Nephron progenitor cell (in vitro differentiated cells): ENCODE data around the gene AP1B1.

Experiments used
- DNase-seq: peaks from one replicate; pipeline ENCODE4 v3.0.0; 2021
- H3K27ac Mint-ChIP-seq: 2 replicates; pipeline ENCODE4 v1.8.0; 2021; ENCODE audit warnings: mild to moderate bottlenecking, moderate library complexity, mixed read lengths
- H3K27me3 Mint-ChIP-seq: 2 replicates; pipeline ENCODE4 v1.8.0; 2021; ENCODE audit warnings: mild to moderate bottlenecking, low read depth, mixed read lengths; ENCODE audit not compliant: poor library complexity
- H3K36me3 Mint-ChIP-seq: 2 replicates; pipeline ENCODE4 v1.8.0; 2021; ENCODE audit warnings: low read depth, mixed read lengths
- H3K4me1 Mint-ChIP-seq: 2 replicates; pipeline ENCODE4 v1.8.0; 2021; ENCODE audit warnings: mixed read lengths
- H3K4me3 Mint-ChIP-seq: 2 replicates; pipeline ENCODE4 v1.8.0; 2021; ENCODE audit warnings: mild to moderate bottlenecking, moderate library complexity, mixed read lengths
- H3K9me3 Mint-ChIP-seq: 2 replicates; pipeline ENCODE4 v1.8.0; 2021; ENCODE audit warnings: mild to moderate bottlenecking, moderate library complexity, mixed read lengths
- CTCF ChIP-seq: fragments of 200-600 bp; sonication (generic); IDR thresholded peaks from 2 replicates; pipeline ENCODE4 v1.5.0; 2021; ENCODE audit warnings: antibody characterized with exemption

The AP1B1 gene

DNA sequence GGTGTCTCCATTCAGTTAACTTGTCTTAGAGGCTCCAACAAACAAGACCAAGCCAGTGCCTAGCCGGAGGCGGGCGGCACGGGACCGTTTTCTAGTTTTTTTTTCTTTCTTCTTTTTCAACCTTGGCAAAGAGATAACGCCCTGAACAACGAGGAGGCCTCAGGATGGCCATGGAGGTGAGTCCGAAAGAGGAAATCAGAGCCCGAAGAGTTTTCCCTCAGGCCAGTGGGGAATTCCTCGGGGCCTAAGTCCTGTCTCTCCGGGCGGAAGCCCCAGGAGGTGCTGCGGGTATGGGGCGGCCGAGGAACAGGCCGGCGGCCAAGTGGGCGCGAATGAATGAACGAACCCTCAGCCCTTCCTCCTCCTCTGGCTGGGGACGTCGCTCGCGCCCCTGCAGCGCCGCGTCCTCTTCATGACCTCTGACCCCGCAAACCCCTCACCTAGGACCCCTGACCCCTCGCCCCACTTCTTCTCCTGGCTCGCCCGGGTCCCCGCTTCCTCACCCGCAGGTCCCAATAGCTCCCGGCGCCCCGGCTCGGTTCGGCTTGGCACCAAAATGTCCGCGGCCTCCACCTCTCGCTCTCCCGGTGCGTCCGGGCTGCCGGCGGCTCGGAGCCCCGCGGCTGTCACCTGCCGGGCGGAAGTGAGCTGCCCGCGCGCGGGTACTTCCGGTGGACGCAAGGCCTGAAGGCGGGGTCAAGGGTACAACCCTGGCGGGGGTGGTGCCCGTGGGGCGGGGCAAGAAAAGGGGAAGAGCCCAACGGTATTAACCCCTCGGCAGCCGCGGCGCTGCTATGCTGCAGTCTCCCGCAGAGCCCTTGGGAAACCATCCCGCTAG, at the start of gene AP1B1:
Gene AP1B1, minus strand, starts transcription at position 650 of the 838 bp plus-strand sequence. CDS start 21,327 bp downstream, outside the sequence.
- Mint-ChIP-seq H3K4me3 (peak within 1 kb of the TSS; percentile 89), H3K27me3 (peaks cover 3% of the 10 kb centered on the region), H3K27ac (no peak within 1 kb of the TSS), H3K36me3 (peaks cover 7% of the 10 kb centered on the region), H3K4me1 (peaks cover 26% of the 10 kb centered on the region), H3K9me3 (no peaks in the 10 kb centered on the region)
- DNase-seq, result peak; percentile 95
- TF ChIP-seq CTCF, result no peak

DNA sequence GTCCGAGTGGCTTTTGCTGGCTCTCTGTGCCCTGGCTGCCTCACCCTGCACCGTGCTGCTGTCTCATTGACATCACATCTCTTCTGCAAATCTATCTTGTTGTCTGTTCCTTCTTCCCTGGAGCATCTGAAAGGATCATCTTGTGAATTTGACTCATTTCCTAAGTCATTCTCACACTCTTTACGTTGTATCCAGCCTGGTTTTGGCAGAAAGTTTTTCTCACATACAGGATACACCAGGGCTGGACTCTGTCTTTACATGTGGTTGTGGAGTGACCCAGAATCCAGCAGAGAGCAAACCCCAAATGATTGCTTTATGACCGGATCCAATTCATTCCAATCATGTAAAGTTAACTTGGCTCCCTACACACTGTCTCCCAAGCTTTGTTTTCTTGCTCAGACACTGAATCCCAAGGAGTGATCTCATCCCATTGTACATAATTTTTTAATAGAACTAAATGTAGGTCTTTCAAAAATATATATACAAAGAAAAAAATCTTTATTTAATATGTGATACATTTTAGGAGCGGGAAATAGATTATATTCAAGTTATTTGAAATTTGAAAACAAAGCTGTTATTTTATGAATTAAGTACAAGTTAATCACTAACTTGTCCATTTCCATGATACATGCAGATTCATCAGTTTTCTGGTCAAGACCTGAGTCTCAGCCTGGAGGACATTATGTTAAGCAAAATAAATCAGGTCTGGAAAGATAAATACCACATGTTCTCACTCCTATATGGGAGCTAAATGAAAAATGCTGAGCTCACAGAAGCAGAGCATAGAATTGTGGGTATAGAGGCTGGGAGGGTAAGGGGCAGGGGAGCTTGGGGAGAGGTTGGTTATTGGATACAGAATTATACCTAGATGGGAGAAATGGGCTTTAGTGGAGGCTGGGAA, 47.1 kb upstream of the AP1B1 start:
- Mint-ChIP-seq H3K36me3 (no peaks in the 10 kb centered on the region), H3K4me3 (no peak overlapping the region), H3K27ac (no peak overlapping the region), H3K27me3 (peaks cover 26% of the 10 kb centered on the region), H3K9me3 (no peaks in the 10 kb centered on the region), H3K4me1 (peaks cover 26% of the 10 kb centered on the region)
- TF ChIP-seq CTCF, result no peak
- DNase-seq, result no peak

- Mint-ChIP-seq H3K4me3 (no peak overlapping the region), H3K27me3 (peaks cover 27% of the 10 kb centered on the region), H3K9me3 (no peaks in the 10 kb centered on the region), H3K4me1 (peaks cover 26% of the 10 kb centered on the region), H3K36me3 (no peaks in the 10 kb centered on the region), H3K27ac (no peak overlapping the region)
- no peak for DNase-seq
- no peak for TF ChIP-seq CTCF
Observed at GRCh38 chr22:29434288-29434687, 45.9 kb upstream of the AP1B1 start.

- no peak for DNase-seq
- H3K36me3 Mint-ChIP-seq, result no peaks in the 10 kb centered on the region
Observed at GRCh38 chr22:29433856-29434255, 45.5 kb upstream of the AP1B1 start.

GRCh38 chr22:29431986-29432385, 43.6 kb upstream of the AP1B1 start:
- no peak for DNase-seq
- H3K27ac Mint-ChIP-seq, result no peak overlapping the region

More at GRCh38 chr22:29433856-29434255, 45.5 kb upstream of the AP1B1 start:
- Mint-ChIP-seq H3K9me3 (no peaks in the 10 kb centered on the region), H3K27ac (no peak overlapping the region), H3K4me3 (no peak overlapping the region), H3K4me1 (peaks cover 26% of the 10 kb centered on the region), H3K27me3 (peaks cover 30% of the 10 kb centered on the region)
- TF ChIP-seq CTCF, result no peak

More at GRCh38 chr22:29431986-29432385, 43.6 kb upstream of the AP1B1 start:
- peaks cover 26% of the 10 kb centered on the region for H3K4me1 Mint-ChIP-seq
- no peaks in the 10 kb centered on the region for H3K36me3 Mint-ChIP-seq
- TF ChIP-seq CTCF, result no peak
- no peak overlapping the region for H3K4me3 Mint-ChIP-seq
- H3K27me3 Mint-ChIP-seq, result peaks cover 41% of the 10 kb centered on the region
- H3K9me3 Mint-ChIP-seq, result no peaks in the 10 kb centered on the region
